H1 (cell line): Measurements from ENCODE around the gene UPB1. TPM values are rescaled to one million over a fixed set of nuclear protein-coding genes. Genes with fewer than 3 reads are reported as not detected.

ENCODE experiments used
- CTCF ChIA-PET: fragments of 300-600 bp; sonication (Branson Sonifier 250); formaldehyde crosslinking; loops from one replicate; lab custom pipeline; 2021; ENCODE audit not compliant: partially characterized antibody; lab: Charles Lee
- POLR2A ChIA-PET: fragments of 300-600 bp; sonication (Branson Sonifier 250); formaldehyde crosslinking; loops from one replicate; lab custom pipeline; 2021; ENCODE audit warnings: inconsistent platforms; ENCODE audit not compliant: partially characterized antibody; lab: Charles Lee
- DNase-seq, 2 experiments: peaks; one replicate each; pipeline versions ENCODE4 v3.0.0 to v3.0.0-alpha.2; 2010 to 2022; ENCODE audit warnings: low spot score in 2 of 2, low read depth in 1 of 2, mixed read lengths in 1 of 2
- FAIRE-seq: peaks from 2 replicates; lab custom pipeline; 2011; peaks lifted over from hg19 to GRCh38; lab: Jason Lieb, UNC
- H2AFZ ChIP-seq: 2 replicates; pipeline ENCODE4 v1.8.1; 2012; ENCODE audit warnings: low read length, inconsistent platforms
- H2AK5ac ChIP-seq: 2 replicates; pipeline ENCODE4 v1.6.1; 2013; ENCODE audit warnings: low read depth, low read length
- H2BK120ac ChIP-seq: replicated peaks from 2 replicates; pipeline ENCODE3; 2013; ENCODE audit warnings: low read depth, low read length, inconsistent platforms
- H2BK12ac ChIP-seq: 2 replicates; pipeline ENCODE4 v1.6.1; 2013; ENCODE audit warnings: low read depth, low read length
- H2BK15ac ChIP-seq: 2 replicates; pipeline ENCODE4 v1.6.1; 2013; ENCODE audit warnings: low read length
- H2BK20ac ChIP-seq: 2 replicates; pipeline ENCODE4 v1.6.1; 2013; ENCODE audit warnings: low read length
- H2BK5ac ChIP-seq: 2 replicates; pipeline ENCODE4 v1.6.1; 2013; ENCODE audit warnings: low read depth, low read length
- H3K14ac ChIP-seq: 2 replicates; pipeline ENCODE4 v1.6.1; 2013; ENCODE audit warnings: inconsistent platforms; ENCODE audit not compliant: insufficient read length
- H3K18ac ChIP-seq: 2 replicates; pipeline ENCODE4 v1.6.1; 2013; ENCODE audit warnings: low read length; ENCODE audit errors: extremely low read depth
- H3K23ac ChIP-seq: 2 replicates; pipeline ENCODE4 v1.6.1; 2013; ENCODE audit warnings: inconsistent platforms; ENCODE audit not compliant: insufficient read length
- H3K23me2 ChIP-seq: 2 replicates; pipeline ENCODE4 v1.6.1; 2013; ENCODE audit warnings: low read depth, low read length
- H3K27ac ChIP-seq: 2 replicates; pipeline ENCODE4 v1.6.1; 2011; ENCODE audit warnings: low read depth, low read length, inconsistent platforms
- H3K27me3 ChIP-seq, 4 experiments: replicated peaks in 1 of 4; 1 replicate in 1 of 4; 2 replicates in 3 of 4; pipeline versions ENCODE4 v1.6.1 to v1.8.1; 2011 to 2013; ENCODE audit warnings: low read length in 3 of 4, mild to moderate bottlenecking in 3 of 4, inconsistent platforms in 2 of 4, mixed read lengths in 2 of 4, moderate library complexity in 1 of 4; ENCODE audit not compliant: control insufficient read depth in 3 of 4, insufficient read depth in 3 of 4; ENCODE audit errors: extremely low read depth in 1 of 4
- H3K36me3 ChIP-seq, 4 experiments: 2 replicates each; pipeline versions ENCODE4 v1.6.1 to v1.8.1; 2011 to 2013; ENCODE audit warnings: mild to moderate bottlenecking in 4 of 4, low read length in 3 of 4, moderate library complexity in 2 of 4, control low read depth in 1 of 4, inconsistent platforms in 1 of 4; ENCODE audit not compliant: insufficient read depth in 4 of 4, control insufficient read depth in 2 of 4
- H3K4ac ChIP-seq: replicated peaks from 2 replicates; pipeline ENCODE3; 2013; ENCODE audit warnings: low read length, low read depth, mixed read lengths, inconsistent platforms; ENCODE audit not compliant: insufficient read length
- H3K4me1 ChIP-seq, 4 experiments: replicated peaks in 1 of 4; 1 replicate in 1 of 4; 2 replicates in 3 of 4; pipeline versions ENCODE4 v1.6.1 to v1.8.1; 2011 to 2013; ENCODE audit warnings: low read length in 3 of 4, inconsistent platforms in 2 of 4, mixed read lengths in 1 of 4; ENCODE audit not compliant: insufficient read depth in 4 of 4, control insufficient read depth in 3 of 4
- H3K4me2 ChIP-seq, 2 experiments: 2 replicates each; pipeline versions ENCODE4 v1.6.1 to v1.8.1; 2011 to 2013; ENCODE audit warnings: low read depth in 2 of 2, low read length in 2 of 2, control low read depth in 1 of 2, inconsistent platforms in 1 of 2, mild to moderate bottlenecking in 1 of 2; ENCODE audit not compliant: insufficient read depth in 1 of 2
- H3K4me3 ChIP-seq, 4 experiments: fragments of 200-600, 300-600 bp in 1 of 4; sonication (generic), shearing (Covaris generic), sonication (Bioruptor Twin) in 1 of 4; 2 replicates each; pipeline versions ENCODE4 v1.5.1 to v1.8.1; 2011 to 2016; ENCODE audit warnings: low read length in 4 of 4, low read depth in 3 of 4, control low read depth in 2 of 4, inconsistent platforms in 2 of 4, mild to moderate bottlenecking in 2 of 4, mixed read lengths in 1 of 4, moderate library complexity in 1 of 4; ENCODE audit not compliant: insufficient read depth in 2 of 4; ENCODE audit errors: extremely low read depth in 1 of 4
- H3K56ac ChIP-seq: replicated peaks from 2 replicates; pipeline ENCODE3; 2013; ENCODE audit warnings: low read depth, mild to moderate bottlenecking, mixed read lengths, low read length, inconsistent platforms; ENCODE audit not compliant: insufficient read length
- H3K79me1 ChIP-seq: 2 replicates; pipeline ENCODE4 v1.6.1; 2013; ENCODE audit warnings: low read depth, low read length, control low read depth
- H3K79me2 ChIP-seq, 2 experiments: 2 replicates each; pipeline versions ENCODE4 v1.6.1 to v1.8.1; 2012 to 2013; ENCODE audit warnings: low read length in 2 of 2, mild to moderate bottlenecking in 2 of 2, inconsistent platforms in 1 of 2; ENCODE audit not compliant: insufficient read depth in 2 of 2, control insufficient read depth in 1 of 2
- H3K9ac ChIP-seq, 4 experiments: replicated peaks in 1 of 4; 1 replicate in 1 of 4; 2 replicates in 3 of 4; pipeline versions ENCODE4 v1.6.1 to v1.8.1; 2011 to 2013; ENCODE audit warnings: low read depth in 3 of 4, low read length in 3 of 4, control low read depth in 2 of 4, mild to moderate bottlenecking in 2 of 4, moderate library complexity in 2 of 4, inconsistent platforms in 1 of 4; ENCODE audit errors: extremely low read depth in 1 of 4
- H3K9me3 ChIP-seq, 2 experiments: 2 replicates each; pipeline versions ENCODE4 v1.6.1 to v1.8.1; 2012 to 2013; ENCODE audit warnings: mild to moderate bottlenecking in 2 of 2, moderate library complexity in 2 of 2, control low read depth in 1 of 2, inconsistent platforms in 1 of 2, low read depth in 1 of 2, low read length in 1 of 2, mixed read lengths in 1 of 2; ENCODE audit not compliant: insufficient read depth in 2 of 2
- H4K20me1 ChIP-seq, 2 experiments: replicated peaks in 1 of 2; 2 replicates each; pipeline versions ENCODE3 to v1.8.1; 2011 to 2013; ENCODE audit warnings: inconsistent platforms in 2 of 2, low read length in 2 of 2, mild to moderate bottlenecking in 1 of 2; ENCODE audit not compliant: insufficient read depth in 2 of 2, control insufficient read depth in 1 of 2
- H4K5ac ChIP-seq: 2 replicates; pipeline ENCODE4 v1.6.1; 2013; ENCODE audit warnings: low read length, low read depth, mixed read lengths, inconsistent platforms; ENCODE audit not compliant: insufficient read length
- H4K8ac ChIP-seq: 2 replicates; pipeline ENCODE4 v1.8.0; 2013; ENCODE audit warnings: mild to moderate bottlenecking, moderate library complexity, low read length, inconsistent platforms; ENCODE audit not compliant: insufficient read depth; ENCODE audit errors: extremely low read depth
- H4K91ac ChIP-seq: replicated peaks from 2 replicates; pipeline ENCODE3; 2013; ENCODE audit warnings: low read length, mixed read lengths, inconsistent platforms; ENCODE audit not compliant: insufficient read length
- CHD1 ChIP-seq: IDR thresholded peaks from 2 replicates; pipeline ENCODE4 v1.6.1; 2012; ENCODE audit warnings: low read depth, low read length, improper control_type of control experiment
- RBBP5 ChIP-seq: IDR thresholded peaks from 2 replicates; pipeline ENCODE4 v1.7.1; 2012; ENCODE audit warnings: low read depth, mild to moderate bottlenecking, inconsistent platforms, low read length, moderate library complexity, borderline replicate concordance
- WGBS, 2 experiments: shearing (Covaris generic) in 1 of 2; methylation state at CpG; one replicate each; pipeline versions ENCODE4 v1.1.6 to v1.1.7; 2013 to 2015; ENCODE audit warnings: low lambda C conversion rate in 2 of 2, mixed read lengths in 2 of 2, inconsistent platforms in 1 of 2, low coverage in 1 of 2, missing lambda C conversion rate in 1 of 2; ENCODE audit not compliant: insufficient replicate concordance in 2 of 2, insufficient coverage in 1 of 2, insufficient read length in 1 of 2; ENCODE audit errors: extremely low coverage in 1 of 2, missing lambda C conversion rate in 1 of 2; 5-methylcytosine and 5-hydroxymethylcytosine counted together
- polyA plus RNA-seq, 7 experiments: library from polyadenylated mRNA; depleted of rRNA in 3 of 7; stranded (reverse) in 5 of 7; unstranded in 2 of 7; fragments of >200 nt in 5 of 7; fragments of 200-250 nt in 2 of 7; gene quantifications; 1 replicate in 5 of 7; 2 replicates in 1 of 7; 4 replicates in 1 of 7; pipeline versions ENCODE4 v1.2.1 to v1.2.3, GENCODE V29; 2011 to 2013; ENCODE audit warnings: missing spikeins in 2 of 7, mixed read lengths in 2 of 7
- total RNA-seq: library from RNA; stranded (reverse); fragmentation: NEBNext Ultra II Directional; extraction: Animal tissue kit (Norgen Biotek cat#: 25700); gene quantifications from 2 replicates; pipeline ENCODE4 v1.2.1, GENCODE V29; 2021

Gene UPB1
- total and polyA plus RNA-seq, 2 of the 8 experiments (the other 6 are each of a cell fraction or from before 2014, with no cell fraction given): 0.09 TPM; not detected in 1

GRCh38 chr22:24521791-24522245, 26.7 kb downstream of the UPB1 start:
- H4K91ac ChIP-seq: no peak overlapping the region
- H3K27ac ChIP-seq: no peak overlapping the region
- H3K4me3 ChIP-seq: no peak overlapping the region
- no peak overlapping the region for H4K8ac ChIP-seq
- H3K79me1 ChIP-seq: no peaks in the 10 kb centered on the region
- H3K79me2 ChIP-seq: no peaks in the 10 kb centered on the region
- no peak overlapping the region for H3K56ac ChIP-seq
- no peaks in the 10 kb centered on the region for H3K36me3 ChIP-seq
- H2BK120ac ChIP-seq: no peak overlapping the region
- H3K4me1 ChIP-seq: peaks cover 0 to 3% (median 0%) of the 10 kb centered on the region in 4 experiments; a peak in 3 of 7 replicates
- no peak overlapping the region for H2AK5ac ChIP-seq
- H2BK15ac ChIP-seq: peak overlapping the region; percentile 82; the same call in 1 of the 2 replicates
- 0 out of 2 replicates have a peak overlapping the region, but pooled peaks have one; percentile 81 for H2BK20ac ChIP-seq
- ChIA-PET POLR2A (interaction anchor here (1.0 kb wide), 1 partner anchor 97 kb away, joined by 3 read pairs; no protein-coding TSS in a partner anchor), CTCF (interaction anchor here (0.7 to 6.4 kb wide), 28 partner anchors 13 to 695 kb away, joined by 3 to 70 read pairs (median 5); partner anchors contain the start of gene ADORA2A)
- no peaks in the 10 kb centered on the region for H3K9me3 ChIP-seq
- H2BK12ac ChIP-seq: peak overlapping the region; percentile 97; the same call in 1 of the 2 replicates
- FAIRE-seq: peak; percentile 100
- no peak overlapping the region for H3K14ac ChIP-seq
- DNase-seq: peak; percentile 69 to 82
- 28% methylated on average over 8 of the region's 8 CpGs; no CpG with 5 or more reads in 1 of the 2 experiments for WGBS, 2 experiments
- H2BK5ac ChIP-seq: peak overlapping the region; percentile 79; the same call in 1 of the 2 replicates
- H3K18ac ChIP-seq: no peak overlapping the region; the same call in 1 of the 2 replicates
- no peaks in the 10 kb centered on the region for H3K27me3 ChIP-seq
- H4K20me1 ChIP-seq: no peaks in the 10 kb centered on the region
- H2AFZ ChIP-seq: peak overlapping the region; percentile 96
- H3K4ac ChIP-seq: no peak overlapping the region
- peak overlapping the region in 1 of 2 experiments; percentile 52; a peak in 2 of 4 replicates for H3K4me2 ChIP-seq
- H3K9ac ChIP-seq: no peak overlapping the region
- H3K23ac ChIP-seq: no peak overlapping the region
- no peaks in the 10 kb centered on the region for H3K23me2 ChIP-seq
- peak overlapping the region; percentile 1 for H4K5ac ChIP-seq
- no peak for TF ChIP-seq CHD1
- TF ChIP-seq RBBP5: 0 out of 2 replicates have a peak, but pooled peaks have one; percentile 35
